CD8-positive, alpha-beta memory T cell (primary cell): ENCODE measurements around the gene SMARCA2. TPM values are rescaled to one million over a fixed set of nuclear protein-coding genes. Genes with fewer than 3 reads are reported as not detected.
A peak's percentile ranks its signal among the peaks of the same experiment; 100 is the strongest.

Experiments used
- CTCF ChIA-PET: fragments of 350-600 bp; sonication (Branson Sonifier 250); formaldehyde crosslinking; loops from one replicate; lab custom pipeline; 2021; ENCODE audit warnings: antibody characterized with exemption; lab: Charles Lee
- POLR2A ChIA-PET: fragments of 350-600 bp; sonication (Branson Sonifier 250); formaldehyde crosslinking; loops from one replicate; lab custom pipeline; 2021; ENCODE audit warnings: antibody characterized with exemption; lab: Charles Lee
- DNase-seq, 5 donors: peaks; one replicate each; pipeline versions ENCODE4 v3.0.0 to v3.0.0-alpha.2; 2020 to 2022; ENCODE audit warnings: mixed read lengths in 1 of 5
- H3K27ac ChIP-seq: one replicate; pipeline ENCODE4 v1.7.0; 2013; ENCODE audit warnings: low read depth, mild to moderate bottlenecking, low read length, moderate library complexity
- H3K27me3 ChIP-seq: 2 replicates; pipeline ENCODE4 v1.7.0; 2013; ENCODE audit warnings: low read length, mild to moderate bottlenecking; ENCODE audit not compliant: insufficient read depth, poor library complexity, severe bottlenecking
- H3K36me3 ChIP-seq: 2 replicates; pipeline ENCODE4 v1.7.0; 2013; ENCODE audit warnings: mild to moderate bottlenecking, low read length, moderate library complexity; ENCODE audit not compliant: insufficient read depth
- H3K4me1 ChIP-seq: 2 replicates; pipeline ENCODE4 v1.7.0; 2013; ENCODE audit warnings: mild to moderate bottlenecking, low read length, moderate library complexity; ENCODE audit not compliant: insufficient read depth
- H3K4me3 ChIP-seq: 2 replicates; pipeline ENCODE4 v1.7.0; 2013; ENCODE audit warnings: mild to moderate bottlenecking, low read length
- H3K9me3 ChIP-seq: 2 replicates; pipeline ENCODE4 v1.7.0; 2013; ENCODE audit warnings: mild to moderate bottlenecking, low read length
- H3K27ac Mint-ChIP-seq, 8 donors: one replicate each; pipeline ENCODE4 v1.8.0; 2020 to 2021; ENCODE audit warnings: mixed read lengths in 8 of 8, mild to moderate bottlenecking in 6 of 8, inconsistent platforms in 3 of 8, moderate library complexity in 3 of 8
- H3K27me3 Mint-ChIP-seq, 2 donors: one replicate each; pipeline ENCODE4 v1.8.0; 2020 to 2021; ENCODE audit warnings: mixed read lengths in 2 of 2, mild to moderate bottlenecking in 1 of 2, moderate library complexity in 1 of 2
- H3K36me3 Mint-ChIP-seq, 3 donors: one replicate each; pipeline ENCODE4 v1.8.0; 2020 to 2021; ENCODE audit warnings: mixed read lengths in 3 of 3, inconsistent platforms in 1 of 3, mild to moderate bottlenecking in 1 of 3
- H3K4me1 Mint-ChIP-seq, 3 donors: one replicate each; pipeline ENCODE4 v1.8.0; 2020 to 2021; ENCODE audit warnings: mixed read lengths in 3 of 3, inconsistent platforms in 1 of 3, mild to moderate bottlenecking in 1 of 3
- H3K4me3 Mint-ChIP-seq, 7 donors: one replicate each; pipeline ENCODE4 v1.8.0; 2020 to 2021; ENCODE audit warnings: mixed read lengths in 7 of 7, mild to moderate bottlenecking in 6 of 7, moderate library complexity in 4 of 7, inconsistent platforms in 2 of 7
- H3K9me3 Mint-ChIP-seq, 5 donors: one replicate each; pipeline ENCODE4 v1.8.0; 2020 to 2022; ENCODE audit warnings: mixed read lengths in 5 of 5, mild to moderate bottlenecking in 3 of 5, moderate library complexity in 2 of 5, inconsistent platforms in 1 of 5
- polyA plus RNA-seq: library from polyadenylated mRNA; unstranded; fragments of 300-500 nt; fragmentation: Illumina TruSeq; gene quantifications from one replicate; pipeline ENCODE4 v1.2.3, GENCODE V29; 2021
- total RNA-seq, 2 experiments: library from RNA; stranded (reverse); gene quantifications; one replicate each; pipeline ENCODE4 v1.2.3, GENCODE V29; 2021

SMARCA2 gene
- total and polyA plus RNA-seq, 3 experiments from 2014 or later = 56.7 to 156 (median 145) TPM

- Mint-ChIP-seq H3K27me3 (no peaks in the 10 kb centered on the region), H3K4me3 (peak overlapping the region in 3 of 7 donors; percentile 13 to 49 (median 30)), H3K36me3 (peaks cover 8 to 55% (median 23%) of the 10 kb centered on the region in 3 donors), H3K27ac (peak overlapping the region in 5 of 8 donors; percentile 2 to 52 (median 26)), H3K9me3 (no peaks in the 10 kb centered on the region), H3K4me1 (peaks cover 77 to 91% (median 86%) of the 10 kb centered on the region in 3 donors)
- Histone ChIP-seq H3K9me3 (no peaks in the 10 kb centered on the region), H3K36me3 (peaks cover 24% of the 10 kb centered on the region), H3K27me3 (no peaks in the 10 kb centered on the region), H3K27ac (no peak overlapping the region), H3K4me3 (no peak overlapping the region), H3K4me1 (peaks cover 51% of the 10 kb centered on the region)
- DNase-seq = no peak
- ChIA-PET CTCF (interaction anchor here (0.8 kb wide), 1 partner anchor 12 kb away, joined by 3 read pairs; no protein-coding TSS in a partner anchor), POLR2A (no interaction called here)
These were observed 14.6 kb downstream of the SMARCA2 start for GRCh38 chr9:2029666-2030170.

- DNase-seq = no peak
- Histone ChIP-seq H3K9me3 (no peaks in the 10 kb centered on the region), H3K36me3 (peaks cover 33% of the 10 kb centered on the region), H3K4me3 (no peak overlapping the region), H3K27me3 (no peaks in the 10 kb centered on the region), H3K4me1 (peaks cover 34% of the 10 kb centered on the region), H3K27ac (no peak overlapping the region)
- POLR2A ChIA-PET = no interaction called here
- no peak overlapping the region for H3K4me3 Mint-ChIP-seq
- CTCF ChIA-PET = no interaction called here
- H3K36me3 Mint-ChIP-seq = peaks cover 8 to 72% (median 25%) of the 10 kb centered on the region in 3 donors
- no peaks in the 10 kb centered on the region for H3K27me3 Mint-ChIP-seq
- peak overlapping the region in 5 of 8 donors; percentile 10 to 90 (median 61) for H3K27ac Mint-ChIP-seq
- H3K9me3 Mint-ChIP-seq = no peaks in the 10 kb centered on the region
- H3K4me1 Mint-ChIP-seq = peaks cover 62 to 84% (median 76%) of the 10 kb centered on the region in 3 donors
These were observed 17.1 kb downstream of the SMARCA2 start for GRCh38 chr9:2032234-2032633.

DNA sequence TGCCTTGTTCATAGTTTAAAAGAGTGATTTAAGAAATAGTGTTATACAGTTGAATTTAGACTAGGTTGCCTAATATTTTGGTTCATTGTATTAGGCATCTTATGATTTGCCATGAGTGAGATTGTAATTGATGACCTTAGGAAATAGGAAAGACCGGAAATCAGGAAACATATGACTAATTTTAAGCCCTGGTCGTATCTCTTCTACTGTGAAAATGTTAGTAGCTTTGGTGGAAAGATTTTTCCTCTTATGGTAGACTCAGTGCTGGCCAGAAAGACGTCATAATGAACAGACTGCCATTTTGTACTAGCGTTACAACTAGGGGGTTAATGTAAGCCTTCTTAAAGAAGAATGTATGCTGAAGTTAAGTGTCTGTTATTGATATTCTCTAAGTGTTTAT, 21.7 kb downstream of the SMARCA2 start:
- Mint-ChIP-seq H3K27ac (peak overlapping the region in 4 of 8 donors; percentile 15 to 58 (median 26)), H3K36me3 (peaks cover 0 to 87% (median 28%) of the 10 kb centered on the region in 3 donors), H3K9me3 (no peaks in the 10 kb centered on the region), H3K4me3 (no peak overlapping the region), H3K4me1 (peaks cover 37 to 75% (median 64%) of the 10 kb centered on the region in 3 donors), H3K27me3 (no peaks in the 10 kb centered on the region)
- peaks cover 62% of the 10 kb centered on the region for H3K36me3 ChIP-seq
- peaks cover 8% of the 10 kb centered on the region for H3K4me1 ChIP-seq
- no peak overlapping the region for H3K4me3 ChIP-seq
- H3K27ac ChIP-seq = no peak overlapping the region
- no peaks in the 10 kb centered on the region for H3K9me3 ChIP-seq
- POLR2A ChIA-PET = no interaction called here
- DNase-seq = no peak
- CTCF ChIA-PET = no interaction called here
- no peaks in the 10 kb centered on the region for H3K27me3 ChIP-seq

GRCh38 chr9:2039294-2040180, 24.4 kb downstream of the SMARCA2 start:
- H3K4me1 ChIP-seq = peaks cover 15% of the 10 kb centered on the region
- H3K27me3 Mint-ChIP-seq = no peaks in the 10 kb centered on the region
- H3K4me3 Mint-ChIP-seq = no peak overlapping the region
- H3K4me1 Mint-ChIP-seq = peaks cover 42 to 82% (median 74%) of the 10 kb centered on the region in 3 donors
- peaks cover 51% of the 10 kb centered on the region for H3K36me3 ChIP-seq
- ChIA-PET CTCF (interaction anchor here (1.4 kb wide), 1 partner anchor 12 kb away, joined by 3 read pairs; no protein-coding TSS in a partner anchor), POLR2A (no interaction called here)
- H3K27me3 ChIP-seq = no peaks in the 10 kb centered on the region
- H3K9me3 ChIP-seq = no peaks in the 10 kb centered on the region
- H3K27ac ChIP-seq = no peak overlapping the region
- H3K27ac Mint-ChIP-seq = peak overlapping the region in 3 of 8 donors; percentile 20 to 58 (median 33)
- H3K9me3 Mint-ChIP-seq = no peaks in the 10 kb centered on the region
- no peak for DNase-seq
- H3K4me3 ChIP-seq = no peak overlapping the region
- H3K36me3 Mint-ChIP-seq = peaks cover 0 to 88% (median 23%) of the 10 kb centered on the region in 3 donors

GRCh38 chr9:2040828-2041227, 25.7 kb downstream of the SMARCA2 start:
- H3K9me3 Mint-ChIP-seq = no peaks in the 10 kb centered on the region
- H3K4me3 Mint-ChIP-seq = no peak overlapping the region
- POLR2A ChIA-PET = no interaction called here
- no peak for DNase-seq
- H3K27me3 Mint-ChIP-seq = no peaks in the 10 kb centered on the region
- peaks cover 0 to 94% (median 24%) of the 10 kb centered on the region in 3 donors for H3K36me3 Mint-ChIP-seq
- H3K9me3 ChIP-seq = no peaks in the 10 kb centered on the region
- CTCF ChIA-PET = interaction anchor here (0.9 kb wide), 1 partner anchor 26 kb away, joined by 3 read pairs; the partner anchor contains the start of gene SMARCA2
- peaks cover 44 to 89% (median 82%) of the 10 kb centered on the region in 3 donors for H3K4me1 Mint-ChIP-seq
- H3K27me3 ChIP-seq = no peaks in the 10 kb centered on the region
- H3K27ac ChIP-seq = no peak overlapping the region
- peaks cover 14% of the 10 kb centered on the region for H3K4me1 ChIP-seq
- peaks cover 52% of the 10 kb centered on the region for H3K36me3 ChIP-seq
- H3K4me3 ChIP-seq = no peak overlapping the region
- peak overlapping the region in 2 of 8 donors; percentile 6 to 20 for H3K27ac Mint-ChIP-seq

- Histone ChIP-seq H3K4me1 (peaks cover 7% of the 10 kb centered on the region), H3K9me3 (no peaks in the 10 kb centered on the region), H3K36me3 (peaks cover 50% of the 10 kb centered on the region), H3K27ac (no peak overlapping the region), H3K4me3 (no peak overlapping the region), H3K27me3 (no peaks in the 10 kb centered on the region)
- Mint-ChIP-seq H3K4me3 (no peak overlapping the region), H3K36me3 (peaks cover 0 to 94% (median 22%) of the 10 kb centered on the region in 3 donors), H3K27me3 (no peaks in the 10 kb centered on the region), H3K9me3 (no peaks in the 10 kb centered on the region), H3K27ac (peak overlapping the region in 6 of 8 donors; percentile 24 to 85 (median 51)), H3K4me1 (peaks cover 40 to 81% (median 74%) of the 10 kb centered on the region in 3 donors)
- ChIA-PET CTCF (no interaction called here), POLR2A (no interaction called here)
- no peak for DNase-seq
These were observed 26.6 kb downstream of the SMARCA2 start for GRCh38 chr9:2041736-2042135.

DNA sequence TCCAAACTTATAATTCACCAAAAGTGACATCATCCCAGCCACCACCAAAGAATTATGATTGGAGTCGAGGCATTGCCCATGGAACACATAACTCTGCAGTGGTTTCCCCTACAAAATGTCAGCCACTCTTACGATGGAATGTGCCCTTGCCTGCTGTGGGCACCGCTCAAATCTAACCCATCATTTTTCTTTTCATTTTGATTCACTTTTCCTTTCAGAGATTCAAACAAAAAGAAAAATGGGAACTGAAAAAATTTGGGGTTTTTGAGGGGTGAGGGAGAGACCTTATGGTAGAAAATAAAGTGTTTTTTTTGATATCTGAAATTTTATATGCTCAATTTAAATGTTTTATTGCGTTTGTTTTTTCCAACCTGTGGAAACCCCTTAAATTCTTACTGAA, 28.1 kb downstream of the SMARCA2 start:
- Histone ChIP-seq H3K9me3 (no peaks in the 10 kb centered on the region), H3K36me3 (peaks cover 52% of the 10 kb centered on the region), H3K27ac (no peak overlapping the region), H3K4me1 (peaks cover 7% of the 10 kb centered on the region), H3K27me3 (no peaks in the 10 kb centered on the region), H3K4me3 (no peak overlapping the region)
- Mint-ChIP-seq H3K4me3 (no peak overlapping the region), H3K36me3 (peaks cover 6 to 90% (median 22%) of the 10 kb centered on the region in 3 donors), H3K4me1 (peaks cover 33 to 74% (median 66%) of the 10 kb centered on the region in 3 donors), H3K27ac (peak overlapping the region in 4 of 8 donors; percentile 15 to 90 (median 50)), H3K27me3 (no peaks in the 10 kb centered on the region), H3K9me3 (peaks cover 0 to 3% (median 0%) of the 10 kb centered on the region in 5 donors)
- DNase-seq = no peak
- ChIA-PET CTCF (no interaction called here), POLR2A (no interaction called here)
